GM12878 (cell line): ENCODE data around the gene ATXN1. TPM values are rescaled to one million over a fixed set of nuclear protein-coding genes. Genes with fewer than 3 reads are reported as not detected.

ENCODE experiments used
- ATAC-seq: fragments of 200-7000 bp; cut with Tn5 transposase; 3 replicates; pipeline ENCODE4 v1.9.1; 2020; ENCODE audit warnings: mild to moderate bottlenecking, moderate library complexity
- BruUV-seq: library from RNA; stranded (reverse); fragments of 400-500 nt; replicated peaks from 2 replicates; lab custom pipeline; 2021; lab: Mats Ljungman, UMichigan
- CTCF ChIA-PET: fragments of 300-600 bp; sonication (Branson Sonifier 250); formaldehyde crosslinking; extraction: SDS; loops from one replicate; lab custom pipeline; 2021; ENCODE audit warnings: inconsistent platforms; lab: Yijun Ruan, JAX
- POLR2A ChIA-PET: fragments of 350-600 bp; formaldehyde crosslinking; extraction: SDS; loops from one replicate; lab custom pipeline; 2021; ENCODE audit warnings: inconsistent platforms; lab: Charles Lee
- RAD21 ChIA-PET: fragments of 300-600 bp; sonication (Branson Sonifier 250); formaldehyde crosslinking; loops from one replicate; lab custom pipeline; 2023; ENCODE audit warnings: antibody characterized with exemption; ENCODE audit not compliant: unreplicated experiment; lab: Charles Lee
- SMC1A ChIA-PET: fragments of 300-600 bp; sonication (Branson Sonifier 250); formaldehyde crosslinking; loops from one replicate; lab custom pipeline; 2023; ENCODE audit not compliant: unreplicated experiment, uncharacterized antibody; lab: Charles Lee
- DNase-seq: peaks from one replicate; pipeline ENCODE4 v3.0.0-alpha.2; 2011; ENCODE audit warnings: low read depth, low spot score
- FAIRE-seq: peaks from 3 replicates; lab custom pipeline; 2011; peaks lifted over from hg19 to GRCh38; lab: Jason Lieb, UNC
- H2AFZ ChIP-seq: 2 replicates; pipeline ENCODE4 v1.6.0; 2011; ENCODE audit warnings: low read depth, low read length, control low read depth; ENCODE audit not compliant: control insufficient read depth
- H3K27ac ChIP-seq: 2 replicates; pipeline ENCODE4 v1.5.1; 2011; ENCODE audit warnings: control low read depth; ENCODE audit not compliant: control insufficient read depth, insufficient read depth
- H3K27me3 ChIP-seq, 2 experiments: replicated peaks in 1 of 2; 2 replicates each; pipeline versions ENCODE4 v1.6.0 to v1.6.1; 2011; ENCODE audit warnings: low read length in 1 of 2; ENCODE audit not compliant: control insufficient read depth in 2 of 2, insufficient read depth in 2 of 2
- H3K36me3 ChIP-seq, 2 experiments: 2 replicates each; pipeline ENCODE4 v1.5.1; 2011; ENCODE audit warnings: low read length in 1 of 2; ENCODE audit not compliant: control insufficient read depth in 2 of 2, insufficient read depth in 2 of 2
- H3K4me1 ChIP-seq: 2 replicates; pipeline ENCODE4 v1.6.1; 2011; ENCODE audit warnings: mild to moderate bottlenecking, low read length, moderate library complexity, mixed read lengths; ENCODE audit not compliant: control insufficient read depth, insufficient read depth
- H3K4me2 ChIP-seq: 2 replicates; pipeline ENCODE4 v1.6.0; 2011; ENCODE audit warnings: control low read depth; ENCODE audit not compliant: control insufficient read depth, insufficient read depth
- H3K4me3 ChIP-seq: fragments of 200-600 bp; sonication (generic); 2 replicates; pipeline ENCODE4 v1.5.1; 2016
- H3K79me2 ChIP-seq: 2 replicates; pipeline ENCODE4 v1.6.0; 2011; ENCODE audit warnings: low read length; ENCODE audit not compliant: control insufficient read depth, insufficient read depth
- H3K9ac ChIP-seq: 2 replicates; pipeline ENCODE4 v1.8.0; 2011; ENCODE audit warnings: low read length, control low read depth, mixed read lengths; ENCODE audit not compliant: control insufficient read depth, insufficient read depth
- H3K9me3 ChIP-seq: replicated peaks from 3 replicates; pipeline ENCODE4 v1.5.1; 2011; ENCODE audit warnings: mild to moderate bottlenecking, low read length; ENCODE audit not compliant: control insufficient read depth, insufficient read depth
- H4K20me1 ChIP-seq: 2 replicates; pipeline ENCODE4 v1.6.0; 2011; ENCODE audit not compliant: control insufficient read depth, insufficient read depth
- CBX5 ChIP-seq: sonication (generic); IDR thresholded peaks from 2 replicates; pipeline ENCODE4 v1.6.1; 2016; ENCODE audit warnings: low read depth, moderate library complexity, mild to moderate bottlenecking, inconsistent platforms
- ETV6 ChIP-seq, 2 experiments: fragments of 450-650 bp in 1 of 2; IDR thresholded peaks in 1 of 2; conservative IDR thresholded peaks in 1 of 2; 2 replicates each; pipeline ENCODE4 v1.6.1; 2014; ENCODE audit warnings: antibody characterized with exemption in 1 of 2, borderline replicate concordance in 1 of 2, low read depth in 1 of 2, mild to moderate bottlenecking in 1 of 2, moderate library complexity in 1 of 2
- FOXM1 ChIP-seq: IDR thresholded peaks from 2 replicates; pipeline ENCODE4 v1.6.1; 2012; ENCODE audit warnings: low read depth, mild to moderate bottlenecking, inconsistent platforms, low read length, moderate library complexity
- IKZF1 ChIP-seq: fragments of 450-650 bp; conservative IDR thresholded peaks from 2 replicates; pipeline ENCODE4 v1.6.1; 2017; ENCODE audit warnings: antibody characterized with exemption, mild to moderate bottlenecking
- JUNB ChIP-seq: IDR thresholded peaks from 2 replicates; pipeline ENCODE4 v1.6.1; 2016; ENCODE audit warnings: antibody characterized with exemption, mild to moderate bottlenecking
- NBN ChIP-seq: fragments of 450-650 bp; IDR thresholded peaks from 2 replicates; pipeline ENCODE4 v1.6.1; 2016
- NFIC ChIP-seq: IDR thresholded peaks from 2 replicates; pipeline ENCODE4 v1.6.1; 2012; ENCODE audit warnings: low read depth, mild to moderate bottlenecking, inconsistent platforms, low read length, moderate library complexity
- PML ChIP-seq: IDR thresholded peaks from 2 replicates; pipeline ENCODE4 v1.6.1; 2012; ENCODE audit warnings: low read length, inconsistent platforms
- RBBP5 ChIP-seq: fragments of 200-600 bp; sonication (generic); conservative IDR thresholded peaks from 2 replicates; pipeline ENCODE4 v1.6.1; 2016
- RUNX3 ChIP-seq: IDR thresholded peaks from 2 replicates; pipeline ENCODE4 v1.6.1; 2012; ENCODE audit warnings: low read length, inconsistent platforms
- TCF7 ChIP-seq: IDR thresholded peaks from 2 replicates; pipeline ENCODE4 v1.6.1; 2014; ENCODE audit warnings: antibody characterized with exemption, borderline replicate concordance
- ZBED1 ChIP-seq: IDR thresholded peaks from 2 replicates; pipeline ENCODE4 v1.6.1; 2016; ENCODE audit warnings: borderline replicate concordance
- ZNF384 ChIP-seq: IDR thresholded peaks from 2 replicates; pipeline ENCODE4 v1.6.1; 2012; ENCODE audit warnings: low read depth, mild to moderate bottlenecking, low read length, improper control_type of control experiment, borderline replicate concordance
- WGBS: methylation state at CpG from one replicate; pipeline ENCODE4 v1.1.6; 2016; ENCODE audit warnings: low lambda C conversion rate; ENCODE audit not compliant: insufficient replicate concordance, insufficient coverage; ENCODE audit errors: missing lambda C conversion rate; 5-methylcytosine and 5-hydroxymethylcytosine counted together
- in situ Hi-C: fragments of 300-500 bp; cut with MboI; formaldehyde crosslinking; loops from 9 replicates; pipeline ENCODE4 v1.14.3; 2018; ENCODE audit warnings: mixed read lengths
- intact Hi-C: fragments of 100-400 bp; cut with micrococcal nuclease; formaldehyde crosslinking; loops from one replicate; pipeline ENCODE4 v1.14.2; 2022; ENCODE audit not compliant: unreplicated experiment
- polyA plus RNA-seq, 11 experiments: library from polyadenylated mRNA; depleted of rRNA in 4 of 11; unstranded in 6 of 11; stranded (reverse) in 5 of 11; fragments of >200 nt; fragmentation: Nextera tagmentation in 4 of 11; fragmentation: Illumina TruSeq in 1 of 11; extraction: Ambion mirVana in 4 of 11; extraction: Trizol in 1 of 11; gene quantifications; 1 replicate in 1 of 11; 2 replicates in 10 of 11; pipeline versions ENCODE4 v1.2.1 to v1.2.3, GENCODE V29; 2011 to 2016; ENCODE audit warnings: inconsistent platforms in 2 of 11, missing spikeins in 2 of 11, low read depth in 1 of 11
- total RNA-seq, 4 experiments: library from RNA; depleted of rRNA in 3 of 4; stranded (reverse); fragments of >200 nt in 3 of 4; fragmentation: Illumina TruSeq in 1 of 4; extraction: Trizol in 1 of 4; gene quantifications; 2 replicates each; pipeline versions ENCODE4 v1.2.1 to v1.2.3, GENCODE V29; 2013 to 2021
- TF ChIP-seq, protein P1 (sequence below): fragments of 450-650 bp; IDR thresholded peaks from 2 replicates; pipeline ENCODE4 v1.6.1; 2016; ENCODE audit warnings: mild to moderate bottlenecking
- TF ChIP-seq, protein P2 (sequence below): IDR thresholded peaks from 2 replicates; pipeline ENCODE4 v1.6.1; 2012; ENCODE audit warnings: low read length, inconsistent platforms
- TF ChIP-seq, protein P3 (sequence below): fragments of 450-650 bp; IDR thresholded peaks from 2 replicates; pipeline ENCODE4 v1.6.1; 2017; ENCODE audit warnings: mild to moderate bottlenecking, moderate library complexity

The ATXN1 gene
- total and polyA plus RNA-seq, 10 of the 15 experiments (the other 5 are each of a cell fraction or from before 2014, with no cell fraction given), result 12.2 to 51.2 (median 20.5) TPM

DNA sequence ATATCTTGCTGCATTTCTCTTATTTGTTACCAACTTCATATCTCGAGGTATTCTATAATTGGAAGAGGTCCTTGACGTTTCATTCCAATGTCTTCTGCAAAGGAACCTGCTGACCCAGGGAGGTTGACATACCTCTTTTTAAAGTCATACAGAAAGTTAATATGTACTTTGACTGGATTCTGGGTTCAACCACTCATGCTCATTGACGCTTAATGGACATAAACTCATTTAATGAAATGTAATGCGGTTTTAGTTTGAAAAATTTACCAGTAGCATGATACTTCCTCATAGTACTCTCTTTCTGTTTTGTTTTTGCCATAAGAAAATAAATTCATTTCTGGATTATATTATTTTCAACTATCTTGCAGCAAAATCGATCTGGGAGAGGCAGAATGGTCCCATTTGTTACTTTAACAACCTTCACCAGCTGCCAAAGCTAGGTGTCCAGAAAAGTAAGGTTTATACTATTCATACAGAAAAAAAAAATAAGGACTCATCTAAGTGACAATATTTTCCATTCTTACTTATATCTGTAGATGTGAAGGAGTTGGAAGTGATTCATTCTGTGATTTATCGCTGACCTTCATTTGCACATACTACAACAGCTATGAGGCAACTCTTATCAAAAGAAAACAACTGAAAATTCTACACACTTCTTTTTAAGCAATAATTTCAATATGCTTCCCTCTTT is 101.6 kb downstream of the ATXN1 start:
- no peak for FAIRE-seq
- peak overlapping the region; percentile 12; the same call in 1 of the 2 replicates for H3K4me2 ChIP-seq
- no peak for DNase-seq
- intact Hi-C loops (no loop called here), in situ Hi-C loops (no loop called here)
- H3K4me1 ChIP-seq, result peaks cover 34% of the 10 kb centered on the region
- no peak overlapping the region for H2AFZ ChIP-seq
- peaks cover 0 to 3% of the 10 kb centered on the region in 2 experiments; a peak in 2 of 4 replicates for H3K36me3 ChIP-seq
- ATAC-seq, result peak; percentile 16
- ChIA-PET RAD21 (interaction anchor here (0.9 to 3.1 kb wide), 3 partner anchors 19 to 50 kb away, joined by 3 to 12 read pairs (median 3); no protein-coding TSS in a partner anchor), POLR2A (no interaction called here), SMC1A (interaction anchor here (1.0 to 4.3 kb wide), 10 partner anchors 7 to 245 kb away, joined by 3 to 19 read pairs (median 10); no protein-coding TSS in a partner anchor), CTCF (interaction anchor here (1.2 to 2.2 kb wide), 4 partner anchors 10 to 40 kb away, joined by 3 to 6 read pairs (median 5); no protein-coding TSS in a partner anchor)
- H3K27ac ChIP-seq, result no peak overlapping the region
- no TSS peak for BruUV-seq
- 18% methylated on average over 6 of the region's 6 CpGs for WGBS
- no peaks in the 10 kb centered on the region for H3K27me3 ChIP-seq
- H3K79me2 ChIP-seq, result no peaks in the 10 kb centered on the region
- no peak overlapping the region; the same call in 1 of the 2 replicates for H3K9ac ChIP-seq
- no peak overlapping the region for H3K4me3 ChIP-seq
- TF ChIP-seq TCF7 (peak; percentile 26; the same call in 1 of the 2 replicates), ETV6 (conservative IDR thresholded peaks at IDR 0.05 in 1 of 2, IDR thresholded peaks at IDR 0.05 in 1 of 2; ENCODE audit: borderline replicate concordance in 1 of 2, low read depth in 1 of 2) (peak in 1 of 2 experiments; percentile 43; a peak in 1 of 4 replicates), CBX5 (no peak), FOXM1 (peak; percentile 56; the same call in 1 of the 2 replicates), PML (0 out of 2 replicates have a peak, but pooled peaks have one; percentile 17), RBBP5 (no peak), NBN (no peak), ZNF384 (no peak), IKZF1 (no peak), RUNX3 (peak; percentile 85), ZBED1 (peak; percentile 20; the same call in 1 of the 2 replicates), NFIC (peak; percentile 64; the same call in 1 of the 2 replicates), JUNB (peak; percentile 81)
- TF ChIP-seq, protein P1, sequence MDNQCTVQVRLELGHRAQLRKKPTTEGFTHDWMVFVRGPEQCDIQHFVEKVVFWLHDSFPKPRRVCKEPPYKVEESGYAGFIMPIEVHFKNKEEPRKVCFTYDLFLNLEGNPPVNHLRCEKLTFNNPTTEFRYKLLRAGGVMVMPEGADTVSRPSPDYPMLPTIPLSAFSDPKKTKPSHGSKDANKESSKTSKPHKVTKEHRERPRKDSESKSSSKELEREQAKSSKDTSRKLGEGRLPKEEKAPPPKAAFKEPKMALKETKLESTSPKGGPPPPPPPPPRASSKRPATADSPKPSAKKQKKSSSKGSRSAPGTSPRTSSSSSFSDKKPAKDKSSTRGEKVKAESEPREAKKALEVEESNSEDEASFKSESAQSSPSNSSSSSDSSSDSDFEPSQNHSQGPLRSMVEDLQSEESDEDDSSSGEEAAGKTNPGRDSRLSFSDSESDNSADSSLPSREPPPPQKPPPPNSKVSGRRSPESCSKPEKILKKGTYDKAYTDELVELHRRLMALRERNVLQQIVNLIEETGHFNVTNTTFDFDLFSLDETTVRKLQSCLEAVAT, result peak; percentile 21; the same call in 1 of the 2 replicates
- TF ChIP-seq, protein P2, sequence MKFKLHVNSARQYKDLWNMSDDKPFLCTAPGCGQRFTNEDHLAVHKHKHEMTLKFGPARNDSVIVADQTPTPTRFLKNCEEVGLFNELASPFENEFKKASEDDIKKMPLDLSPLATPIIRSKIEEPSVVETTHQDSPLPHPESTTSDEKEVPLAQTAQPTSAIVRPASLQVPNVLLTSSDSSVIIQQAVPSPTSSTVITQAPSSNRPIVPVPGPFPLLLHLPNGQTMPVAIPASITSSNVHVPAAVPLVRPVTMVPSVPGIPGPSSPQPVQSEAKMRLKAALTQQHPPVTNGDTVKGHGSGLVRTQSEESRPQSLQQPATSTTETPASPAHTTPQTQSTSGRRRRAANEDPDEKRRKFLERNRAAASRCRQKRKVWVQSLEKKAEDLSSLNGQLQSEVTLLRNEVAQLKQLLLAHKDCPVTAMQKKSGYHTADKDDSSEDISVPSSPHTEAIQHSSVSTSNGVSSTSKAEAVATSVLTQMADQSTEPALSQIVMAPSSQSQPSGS, result peak; percentile 32; the same call in 1 of the 2 replicates
- TF ChIP-seq, protein P3, sequence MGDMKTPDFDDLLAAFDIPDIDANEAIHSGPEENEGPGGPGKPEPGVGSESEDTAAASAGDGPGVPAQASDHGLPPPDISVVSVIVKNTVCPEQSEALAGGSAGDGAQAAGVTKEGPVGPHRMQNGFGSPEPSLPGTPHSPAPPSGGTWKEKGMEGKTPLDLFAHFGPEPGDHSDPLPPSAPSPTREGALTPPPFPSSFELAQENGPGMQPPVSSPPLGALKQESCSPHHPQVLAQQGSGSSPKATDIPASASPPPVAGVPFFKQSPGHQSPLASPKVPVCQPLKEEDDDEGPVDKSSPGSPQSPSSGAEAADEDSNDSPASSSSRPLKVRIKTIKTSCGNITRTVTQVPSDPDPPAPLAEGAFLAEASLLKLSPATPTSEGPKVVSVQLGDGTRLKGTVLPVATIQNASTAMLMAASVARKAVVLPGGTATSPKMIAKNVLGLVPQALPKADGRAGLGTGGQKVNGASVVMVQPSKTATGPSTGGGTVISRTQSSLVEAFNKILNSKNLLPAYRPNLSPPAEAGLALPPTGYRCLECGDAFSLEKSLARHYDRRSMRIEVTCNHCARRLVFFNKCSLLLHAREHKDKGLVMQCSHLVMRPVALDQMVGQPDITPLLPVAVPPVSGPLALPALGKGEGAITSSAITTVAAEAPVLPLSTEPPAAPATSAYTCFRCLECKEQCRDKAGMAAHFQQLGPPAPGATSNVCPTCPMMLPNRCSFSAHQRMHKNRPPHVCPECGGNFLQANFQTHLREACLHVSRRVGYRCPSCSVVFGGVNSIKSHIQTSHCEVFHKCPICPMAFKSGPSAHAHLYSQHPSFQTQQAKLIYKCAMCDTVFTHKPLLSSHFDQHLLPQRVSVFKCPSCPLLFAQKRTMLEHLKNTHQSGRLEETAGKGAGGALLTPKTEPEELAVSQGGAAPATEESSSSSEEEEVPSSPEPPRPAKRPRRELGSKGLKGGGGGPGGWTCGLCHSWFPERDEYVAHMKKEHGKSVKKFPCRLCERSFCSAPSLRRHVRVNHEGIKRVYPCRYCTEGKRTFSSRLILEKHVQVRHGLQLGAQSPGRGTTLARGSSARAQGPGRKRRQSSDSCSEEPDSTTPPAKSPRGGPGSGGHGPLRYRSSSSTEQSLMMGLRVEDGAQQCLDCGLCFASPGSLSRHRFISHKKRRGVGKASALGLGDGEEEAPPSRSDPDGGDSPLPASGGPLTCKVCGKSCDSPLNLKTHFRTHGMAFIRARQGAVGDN, result no peak
- peaks cover 7% of the 10 kb centered on the region; the same call in 2 of the 3 replicates for H3K9me3 ChIP-seq
- H4K20me1 ChIP-seq, result no peaks in the 10 kb centered on the region
